ENCODE measurements around the gene RREB1.

DNA sequence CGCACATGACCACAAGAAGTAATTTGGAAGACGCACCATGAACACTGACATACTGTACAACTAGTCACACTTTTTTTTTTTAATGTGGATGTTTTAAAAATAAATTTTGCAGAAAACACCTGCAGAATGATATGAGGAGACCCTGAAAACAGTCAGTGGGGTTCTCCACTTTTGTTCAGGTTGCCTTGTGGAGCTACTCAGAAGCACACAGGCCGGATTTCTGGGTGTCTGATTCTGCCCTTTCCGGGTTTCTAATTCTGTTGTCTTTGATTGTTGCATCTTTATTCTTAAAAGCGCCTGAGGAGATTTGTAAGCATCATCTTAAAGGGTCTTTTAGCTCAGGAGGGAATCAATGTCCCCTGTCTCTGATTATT is 130.8 kb downstream of the RREB1 start:
- TF ChIP-seq CTCF (IDR thresholded peaks at IDR 0.05) (no peak), POLR2A (IDR thresholded peaks at IDR 0.05) (no peak)

Measured in testis (tissue), 2 donors.